HEK293T (cell line): ENCODE data around the gene SETD3.

Source experiments
- CTCF ChIA-PET: fragments of 350-600 bp; formaldehyde crosslinking; extraction: SDS; loops from one replicate; lab custom pipeline; 2021; ENCODE audit warnings: antibody characterized with exemption, inconsistent platforms; lab: Yijun Ruan, JAX
- POLR2A ChIA-PET: fragments of 350-600 bp; formaldehyde crosslinking; extraction: SDS; loops from one replicate; lab custom pipeline; 2020; ENCODE audit warnings: antibody characterized with exemption, inconsistent platforms; lab: Yijun Ruan, JAX
- DNase-seq: peaks from one replicate; pipeline ENCODE4 v3.0.0; 2012; ENCODE audit warnings: mixed read lengths; ENCODE audit errors: extremely low spot score
- ARNT ChIP-seq: fragments of 450-650 bp; IDR thresholded peaks from 2 replicates; pipeline ENCODE4 v1.6.1; 2017; ENCODE audit warnings: mild to moderate bottlenecking
- BHLHE40 ChIP-seq: fragments of 450-650 bp; IDR thresholded peaks from 2 replicates; pipeline ENCODE4 v1.6.1; 2016; ENCODE audit warnings: mild to moderate bottlenecking, moderate library complexity, borderline replicate concordance
- CTBP1 ChIP-seq: fragments of 450-650 bp; IDR thresholded peaks from 2 replicates; pipeline ENCODE4 v1.6.1; 2016; ENCODE audit warnings: borderline replicate concordance
- ELF4 ChIP-seq: fragments of 450-650 bp; IDR thresholded peaks from 2 replicates; pipeline ENCODE4 v1.6.1; 2017; ENCODE audit warnings: antibody characterized with exemption
- FOXA1 ChIP-seq: fragments of 450-650 bp; IDR thresholded peaks from 2 replicates; pipeline ENCODE4 v1.6.1; 2016; ENCODE audit warnings: mild to moderate bottlenecking
- FOXK2 ChIP-seq: fragments of 450-650 bp; IDR thresholded peaks from 2 replicates; pipeline ENCODE4 v1.6.1; 2016; ENCODE audit warnings: mild to moderate bottlenecking
- FOXM1 ChIP-seq: fragments of 450-650 bp; IDR thresholded peaks from 2 replicates; pipeline ENCODE4 v1.6.1; 2017; ENCODE audit warnings: mild to moderate bottlenecking, borderline replicate concordance
- HDGF ChIP-seq: fragments of 450-650 bp; IDR thresholded peaks from 2 replicates; pipeline ENCODE4 v1.6.1; 2017; ENCODE audit warnings: antibody characterized with exemption, borderline replicate concordance
- L3MBTL2 ChIP-seq: fragments of 450-650 bp; conservative IDR thresholded peaks from 2 replicates; pipeline ENCODE4 v1.6.1; 2016; ENCODE audit warnings: mild to moderate bottlenecking
- LEF1 ChIP-seq: fragments of 450-650 bp; IDR thresholded peaks from 2 replicates; pipeline ENCODE4 v1.6.1; 2017; ENCODE audit warnings: mild to moderate bottlenecking, borderline replicate concordance
- NFRKB ChIP-seq: fragments of 450-650 bp; IDR thresholded peaks from 2 replicates; pipeline ENCODE4 v1.6.1; 2016; ENCODE audit warnings: mild to moderate bottlenecking, moderate library complexity
- SP1 ChIP-seq: fragments of 450-650 bp; IDR thresholded peaks from 2 replicates; pipeline ENCODE4 v1.6.1; 2017
- SUZ12 ChIP-seq: fragments of 450-650 bp; IDR thresholded peaks from 2 replicates; pipeline ENCODE4 v1.6.1; 2016; ENCODE audit warnings: mild to moderate bottlenecking
- TARDBP ChIP-seq: fragments of 450-650 bp; IDR thresholded peaks from 2 replicates; pipeline ENCODE4 v1.6.1; 2016
- ZNF384 ChIP-seq: fragments of 450-650 bp; IDR thresholded peaks from 2 replicates; pipeline ENCODE4 v1.6.1; 2016
- TF ChIP-seq, protein P1 (sequence below): fragments of 450-650 bp; IDR thresholded peaks from 2 replicates; pipeline ENCODE4 v1.6.1; 2016

SETD3 gene

DNA sequence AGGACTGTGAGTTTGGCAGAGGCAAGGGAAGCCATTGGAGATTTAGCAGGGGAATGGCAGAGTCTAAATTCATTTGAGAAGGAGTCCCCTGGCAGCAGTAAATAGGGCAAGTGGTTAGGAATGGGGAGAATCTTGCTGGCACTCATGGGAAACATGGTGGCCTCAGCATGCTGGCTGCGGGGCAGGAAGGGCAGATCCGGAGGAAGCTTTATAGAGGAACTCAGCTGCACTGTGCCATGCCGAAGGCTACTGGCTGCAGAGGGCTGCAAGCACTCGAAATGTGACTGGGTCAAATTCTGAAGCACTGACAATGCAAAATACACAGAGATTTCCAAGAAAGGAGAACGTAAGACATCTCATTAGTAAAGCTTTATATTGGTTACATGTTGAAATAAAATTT lies 24.4 kb upstream of the SETD3 start:
- DNase-seq, result no peak
- POLR2A ChIA-PET, result no interaction called here
- no peak for TF ChIP-seq TARDBP
- TF ChIP-seq, protein P1, sequence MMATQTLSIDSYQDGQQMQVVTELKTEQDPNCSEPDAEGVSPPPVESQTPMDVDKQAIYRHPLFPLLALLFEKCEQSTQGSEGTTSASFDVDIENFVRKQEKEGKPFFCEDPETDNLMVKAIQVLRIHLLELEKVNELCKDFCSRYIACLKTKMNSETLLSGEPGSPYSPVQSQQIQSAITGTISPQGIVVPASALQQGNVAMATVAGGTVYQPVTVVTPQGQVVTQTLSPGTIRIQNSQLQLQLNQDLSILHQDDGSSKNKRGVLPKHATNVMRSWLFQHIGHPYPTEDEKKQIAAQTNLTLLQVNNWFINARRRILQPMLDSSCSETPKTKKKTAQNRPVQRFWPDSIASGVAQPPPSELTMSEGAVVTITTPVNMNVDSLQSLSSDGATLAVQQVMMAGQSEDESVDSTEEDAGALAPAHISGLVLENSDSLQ, result no peak
- no peak for TF ChIP-seq SP1
- no peak for TF ChIP-seq ARNT
- no peak for TF ChIP-seq LEF1
- TF ChIP-seq BHLHE40, result no peak
- no peak for TF ChIP-seq CTBP1
- no peak for TF ChIP-seq ELF4
- no peak for TF ChIP-seq FOXA1
- TF ChIP-seq L3MBTL2, result no peak
- no peak for TF ChIP-seq HDGF
- TF ChIP-seq FOXK2, result no peak
- no peak for TF ChIP-seq ZNF384
- CTCF ChIA-PET, result no interaction called here

DNA sequence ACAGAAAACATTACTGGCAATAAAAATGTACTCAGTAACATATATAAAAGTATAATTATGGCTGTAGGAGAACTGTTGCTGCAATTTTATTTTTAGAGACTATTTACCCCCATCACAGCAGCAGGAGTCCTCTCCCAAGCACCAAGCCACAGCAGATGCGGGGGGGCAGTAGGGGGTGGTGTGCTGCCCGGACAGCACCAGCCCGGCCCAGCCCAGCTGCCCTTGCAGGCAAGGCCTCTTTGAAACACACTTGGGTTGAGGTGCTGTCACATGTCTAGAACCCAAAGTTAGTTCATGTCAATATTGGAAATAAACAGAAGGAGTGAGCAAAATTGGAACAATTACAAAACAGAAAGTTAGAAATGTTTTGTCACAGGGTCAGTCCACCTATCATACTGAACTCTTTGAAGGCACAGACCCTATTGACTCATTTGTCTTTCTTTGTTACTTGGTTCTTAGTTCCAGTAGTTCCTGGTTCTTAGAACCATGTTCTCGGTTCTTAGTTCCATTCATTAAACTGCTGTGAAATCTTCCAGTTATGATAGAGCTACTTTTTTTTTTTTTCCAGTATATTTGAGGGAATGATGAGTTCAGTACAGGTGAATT lies 23.3 kb upstream of the SETD3 start:
- no peak for DNase-seq
- TF ChIP-seq ZNF384, result no peak
- no peak for TF ChIP-seq SP1
- no peak for TF ChIP-seq FOXM1
- no peak for TF ChIP-seq ARNT
- no peak for TF ChIP-seq TARDBP
- TF ChIP-seq FOXA1, result no peak
- TF ChIP-seq L3MBTL2, result no peak
- TF ChIP-seq LEF1, result no peak
- TF ChIP-seq ELF4, result no peak
- no peak for TF ChIP-seq CTBP1
- no peak for TF ChIP-seq SUZ12
- TF ChIP-seq HDGF, result no peak
- no peak for TF ChIP-seq BHLHE40
- TF ChIP-seq, protein P1, result no peak
- TF ChIP-seq NFRKB, result no peak
- no peak for TF ChIP-seq FOXK2
- ChIA-PET CTCF (interaction anchor here (0.6 kb wide), 1 partner anchor 15 kb away, joined by 3 read pairs; no protein-coding TSS in a partner anchor), POLR2A (no interaction called here)

DNA sequence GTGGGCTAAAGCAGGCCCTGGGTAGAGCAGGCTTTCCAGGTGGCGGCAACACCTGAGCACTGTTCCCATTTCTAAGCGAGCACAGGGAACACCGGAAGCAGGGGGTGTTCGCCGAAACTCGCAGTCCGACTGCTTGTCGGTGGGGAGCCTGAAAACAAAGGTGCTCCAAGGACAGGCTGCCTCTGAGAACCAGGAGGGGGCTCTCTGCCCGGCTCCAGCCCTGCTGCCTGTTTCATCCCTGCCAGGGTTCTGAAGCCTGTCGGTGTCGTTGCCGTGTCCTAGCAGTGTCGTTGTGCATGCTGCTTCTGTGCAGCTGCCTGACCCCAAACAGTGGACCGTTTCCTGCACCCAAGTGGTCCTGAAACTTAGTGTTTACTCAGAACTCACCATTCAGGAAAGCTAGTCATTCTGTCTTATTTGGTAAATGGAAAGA lies 22.3 kb upstream of the SETD3 start:
- TF ChIP-seq ARNT (no peak), L3MBTL2 (no peak), LEF1 (no peak), ELF4 (no peak), SP1 (no peak), BHLHE40 (no peak)
- ChIA-PET CTCF (interaction anchor here (0.6 kb wide), 1 partner anchor 16 kb away, joined by 3 read pairs; no protein-coding TSS in a partner anchor), POLR2A (no interaction called here)
- no peak for DNase-seq

DNA sequence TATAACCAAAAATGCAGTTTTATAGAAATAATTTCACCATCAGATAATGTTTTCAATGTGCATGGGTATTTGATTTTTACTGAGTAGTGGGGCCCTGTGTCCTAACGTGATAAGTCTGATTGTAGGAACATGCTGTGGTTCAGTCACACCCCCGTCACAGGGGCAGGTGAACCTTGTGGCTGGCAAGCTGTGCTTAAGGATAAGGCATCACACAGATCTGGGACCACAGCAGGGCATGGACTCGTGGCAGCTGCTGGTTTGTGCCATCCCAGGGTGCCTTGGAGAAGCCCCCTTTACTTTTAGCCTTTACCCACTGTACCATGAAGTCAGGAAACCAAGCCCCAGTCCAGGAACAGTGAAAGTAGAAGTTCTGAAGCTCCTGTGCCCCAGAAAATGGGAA lies 17.2 kb upstream of the SETD3 start:
- TF ChIP-seq FOXK2 (no peak), ELF4 (no peak), TARDBP (no peak), L3MBTL2 (no peak), HDGF (no peak), ARNT (no peak), LEF1 (no peak), SUZ12 (no peak)
- ChIA-PET CTCF (no interaction called here), POLR2A (no interaction called here)
- DNase-seq, result no peak

DNA sequence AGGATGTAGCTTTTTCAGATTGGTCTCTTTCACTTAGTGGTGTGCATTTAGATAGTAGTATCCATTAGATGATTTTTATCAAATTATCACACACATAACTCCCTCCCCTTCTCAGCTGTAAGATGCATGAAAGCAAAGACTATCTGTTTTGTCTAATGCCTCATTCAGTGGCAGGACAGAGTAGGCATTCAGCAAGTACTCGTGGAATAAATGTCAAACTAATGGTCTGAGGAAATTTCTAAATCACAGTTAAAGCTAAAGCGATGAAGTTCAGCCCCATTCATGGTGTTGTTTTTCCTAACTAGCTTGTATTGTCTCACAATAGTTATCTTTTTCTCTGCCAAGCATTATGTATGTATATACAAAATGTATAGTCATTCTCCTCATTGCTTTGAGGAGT lies 16.7 kb upstream of the SETD3 start:
- ChIA-PET CTCF (no interaction called here), POLR2A (no interaction called here)
- TF ChIP-seq FOXA1 (no peak), L3MBTL2 (no peak), NFRKB (no peak), HDGF (no peak), ELF4 (no peak), FOXK2 (no peak), ZNF384 (no peak)
- TF ChIP-seq, protein P1, result no peak
- DNase-seq, result no peak

DNA sequence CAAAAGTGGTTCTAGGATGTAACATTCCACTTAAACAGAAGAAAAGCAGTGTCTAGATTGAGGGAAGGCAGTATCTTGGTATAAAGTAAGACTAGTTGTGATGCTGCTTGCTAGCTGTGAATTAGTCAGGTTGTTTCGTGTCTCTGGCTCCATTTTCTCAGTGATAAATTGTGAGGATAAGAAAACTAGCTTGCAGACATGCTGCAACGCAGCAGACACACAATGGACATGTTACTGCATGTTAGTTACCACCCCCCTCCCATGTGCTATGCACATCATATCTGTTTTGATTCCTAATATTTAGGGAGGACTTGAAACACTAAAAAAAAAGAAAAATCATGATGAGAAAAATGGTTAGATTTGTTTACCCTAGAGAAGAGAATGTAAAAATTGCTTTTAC lies 3.4 kb upstream of the SETD3 start:
- TF ChIP-seq ELF4, result no peak
- no peak for TF ChIP-seq SUZ12
- TF ChIP-seq NFRKB, result no peak
- TF ChIP-seq ARNT, result no peak
- no peak for TF ChIP-seq CTBP1
- TF ChIP-seq TARDBP, result no peak
- TF ChIP-seq FOXK2, result no peak
- TF ChIP-seq L3MBTL2, result no peak
- no peak for TF ChIP-seq BHLHE40
- TF ChIP-seq HDGF, result no peak
- no peak for TF ChIP-seq ZNF384
- no peak for TF ChIP-seq FOXA1
- no peak for TF ChIP-seq SP1
- TF ChIP-seq LEF1, result no peak
- TF ChIP-seq, protein P1, result no peak
- TF ChIP-seq FOXM1, result no peak
- POLR2A ChIA-PET, result no interaction called here

More for the DNA sequence above, 3.4 kb upstream of the SETD3 start:
- CTCF ChIA-PET, result no interaction called here
- no peak for DNase-seq
